GM20000 (cell line): Measurements from ENCODE around the gene EIF4B.

Source experiments
- DNase-seq: peaks from one replicate; pipeline ENCODE4 v3.0.0; 2012; ENCODE audit warnings: low spot score
- CTCF ChIP-seq: IDR thresholded peaks from 2 replicates; pipeline ENCODE4 v1.5.1; 2012; ENCODE audit warnings: mild to moderate bottlenecking, control low read depth; ENCODE audit errors: extremely low read depth, missing control alignments

Gene EIF4B

GRCh38 chr12:52971679-52972329 lies 34.5 kb upstream of the EIF4B start:
- no peak for TF ChIP-seq CTCF
- no peak for DNase-seq

- no peak for DNase-seq
- TF ChIP-seq CTCF, result no peak
These were observed 31.1 kb upstream of the EIF4B start for GRCh38 chr12:52975204-52975603.

- no peak for TF ChIP-seq CTCF
- no peak for DNase-seq
These were observed 30.3 kb upstream of the EIF4B start for GRCh38 chr12:52975820-52976573.

GRCh38 chr12:52976574-52977071 lies 29.6 kb upstream of the EIF4B start:
- TF ChIP-seq CTCF, result no peak
- DNase-seq, result no peak

- no peak for TF ChIP-seq CTCF
- DNase-seq, result no peak
These were observed 29.1 kb upstream of the EIF4B start for GRCh38 chr12:52977170-52977569.

- no peak for DNase-seq
- no peak for TF ChIP-seq CTCF
These were observed 26.1 kb upstream of the EIF4B start for GRCh38 chr12:52980096-52980649.

GRCh38 chr12:52980650-52981423 lies 25.4 kb upstream of the EIF4B start:
- peak; percentile 84 for DNase-seq
- TF ChIP-seq CTCF, result peak; percentile 100
